Adipose tissue (tissue), 3 donors: Measurements from ENCODE around the gene METTL21A. TPM values are rescaled to one million over a fixed set of nuclear protein-coding genes. Genes with fewer than 3 reads are reported as not detected.
"Not testable (repeated sequence)": the region's sequence is repeated elsewhere in the genome, so short reads cannot be mapped to it uniquely, and the experiment has no call there.

ENCODE experiments used
- H3K27ac ChIP-seq: one replicate; pipeline ENCODE4 v1.5.1; 2013; ENCODE audit warnings: low read depth, low read length
- WGBS, 3 donors: extraction: QIAGEN DNeasy Blood & Tissue Kit; methylation state at CpG; one replicate each; pipeline ENCODE4 v1.1.7; 2013; 5-methylcytosine and 5-hydroxymethylcytosine counted together
- polyA plus RNA-seq, 3 donors: library from polyadenylated mRNA; stranded (reverse); fragments of 200-250 nt; gene quantifications; one replicate each; pipeline ENCODE4 v1.2.3, GENCODE V29; 2013
- donor health status: healthy with polysubstance abuse.
- donor health status: Bipolar disorder and iron deficiency.
- donor health status: healthy.

Gene METTL21A
- 10 to 100 TPM in 2 of 3 donors, 1 to 10 TPM in 1; 6.8 to 19.1 (median 10.9) TPM for polyA plus RNA-seq

GRCh38 chr2:207625014-207625907, at the start of gene METTL21A:
TSS of gene METTL21A (minus strand) at chr2:207625394. CDS start at chr2:207624375, 1,019 bp downstream.
- WGBS, 3 donors = 0 to 1% (median 0%) methylated on average over 76 to 92 of the region's 92 CpGs
- H3K27ac ChIP-seq = peak within 1 kb of the TSS; percentile 84

DNA sequence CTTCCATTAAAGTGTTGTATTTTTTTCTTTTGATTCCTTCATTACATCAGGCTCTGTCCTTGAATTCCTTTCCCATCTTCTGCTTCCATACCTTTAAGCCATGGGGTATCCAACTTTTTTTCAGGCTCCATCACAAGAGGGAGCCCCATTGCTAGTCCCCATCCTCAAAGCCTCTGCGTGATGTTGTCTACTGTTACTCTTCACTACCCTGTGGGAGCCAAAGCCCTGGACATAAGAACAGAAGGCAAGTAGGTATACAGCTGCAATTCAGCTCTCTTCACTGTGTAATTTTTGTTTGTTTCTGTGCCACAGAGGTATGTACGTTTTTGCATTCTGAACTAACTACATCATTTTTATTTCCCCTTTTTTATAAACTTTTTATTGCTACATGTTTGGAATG, 49.6 kb upstream of the METTL21A start:
- WGBS, 3 donors = 62 to 77% (median 71%) methylated on average over 2 of the region's 2 CpGs
- no peak overlapping the region for H3K27ac ChIP-seq

GRCh38 chr2:207674266-207674774, 49.1 kb upstream of the METTL21A start:
- H3K27ac ChIP-seq = no peak overlapping the region

DNA sequence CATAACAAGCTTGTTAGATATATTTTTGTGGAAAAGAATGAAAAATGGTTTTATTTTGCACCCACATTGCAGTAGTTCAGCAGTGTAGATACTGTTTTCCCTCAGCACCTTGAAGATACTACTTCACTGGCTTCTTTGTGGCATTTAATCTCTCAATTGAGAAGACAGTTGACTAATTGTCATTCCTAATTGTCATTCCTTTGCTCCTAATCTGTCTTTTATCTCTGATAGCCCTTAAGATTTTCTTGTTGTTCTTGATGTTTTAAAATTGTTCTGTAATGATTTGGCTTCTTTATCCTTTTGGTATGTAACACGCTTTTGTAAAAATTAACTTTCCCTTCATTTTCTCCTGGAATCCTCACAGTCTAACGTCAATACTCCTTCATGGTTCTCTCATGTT, 48.2 kb upstream of the METTL21A start:
- WGBS, 3 donors = 48 to 91% (median 74%) methylated on average over 2 of the region's 2 CpGs
- no peak overlapping the region for H3K27ac ChIP-seq

- WGBS, 3 donors = 65 to 69% (median 66%) methylated on average over 5 to 6 of the region's 6 CpGs
- H3K27ac ChIP-seq = no peak overlapping the region
Observed at GRCh38 chr2:207670887-207671286, 45.7 kb upstream of the METTL21A start.

DNA sequence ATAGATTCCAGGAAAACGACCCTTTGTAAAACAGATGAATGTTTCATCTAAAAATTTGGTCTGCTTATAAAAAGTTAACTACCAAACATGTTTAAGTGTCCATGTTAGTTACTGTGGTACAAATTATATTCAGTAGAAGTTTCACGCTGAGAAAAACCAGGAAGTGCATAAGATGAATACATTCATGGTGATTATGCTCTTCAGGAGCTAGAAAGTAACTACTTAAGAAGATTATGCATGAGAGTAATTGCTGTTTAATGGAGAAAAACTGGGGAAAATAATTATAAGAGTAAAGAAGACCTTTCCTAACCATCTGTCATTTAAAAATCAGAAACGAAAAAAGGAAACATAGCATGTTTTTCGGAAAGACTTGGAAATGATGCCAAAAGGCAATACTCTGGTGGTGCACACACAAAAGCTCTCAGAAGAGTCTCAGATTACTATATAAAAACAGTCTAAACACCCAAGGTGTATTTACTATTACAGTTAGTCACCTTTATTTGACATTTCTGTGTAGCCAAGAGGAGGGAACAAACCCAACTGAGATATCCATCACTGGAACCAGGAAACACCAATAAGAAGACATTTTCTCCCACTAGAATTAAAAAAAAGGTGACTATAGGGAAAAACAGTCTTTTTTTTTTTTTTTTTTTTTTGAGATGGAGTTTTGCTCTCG, 38.8 kb upstream of the METTL21A start:
- WGBS, 3 donors = 50 to 55% (median 50%) methylated on average over 4 to 5 of the region's 5 CpGs
- H3K27ac ChIP-seq = no peak overlapping the region

- WGBS, 3 donors = 66 to 86% (median 84%) methylated on average over 2 of the region's 2 CpGs
- no peak overlapping the region for H3K27ac ChIP-seq
Observed at GRCh38 chr2:207662203-207662602, 37.0 kb upstream of the METTL21A start.

GRCh38 chr2:207660994-207661393, 35.8 kb upstream of the METTL21A start:
- H3K27ac ChIP-seq = no peak overlapping the region
- 71 to 84% (median 83%) methylated on average over 7 of the region's 7 CpGs for WGBS, 3 donors

DNA sequence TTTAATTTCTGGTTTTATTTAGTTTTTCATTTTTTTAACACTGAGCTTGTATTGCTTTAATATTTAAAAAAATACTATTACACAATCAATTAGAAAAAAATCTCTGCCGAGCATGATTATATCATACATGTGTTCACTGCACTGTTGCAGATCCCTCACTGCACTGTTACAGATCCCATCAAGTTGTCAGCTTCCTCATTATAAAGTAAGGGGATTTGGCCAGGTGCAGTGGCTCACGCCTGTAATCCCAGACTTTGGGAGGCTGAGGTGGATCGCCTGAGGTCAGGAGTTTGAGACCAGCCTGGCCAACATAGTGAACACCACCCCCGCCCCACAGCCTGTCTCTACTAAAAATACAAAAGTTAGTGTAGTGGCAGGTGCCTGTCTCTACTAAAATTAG, 33.0 kb upstream of the METTL21A start:
- WGBS, 3 donors = 76 to 86% (median 77%) methylated on average over 4 of the region's 4 CpGs
- no peak overlapping the region for H3K27ac ChIP-seq

DNA sequence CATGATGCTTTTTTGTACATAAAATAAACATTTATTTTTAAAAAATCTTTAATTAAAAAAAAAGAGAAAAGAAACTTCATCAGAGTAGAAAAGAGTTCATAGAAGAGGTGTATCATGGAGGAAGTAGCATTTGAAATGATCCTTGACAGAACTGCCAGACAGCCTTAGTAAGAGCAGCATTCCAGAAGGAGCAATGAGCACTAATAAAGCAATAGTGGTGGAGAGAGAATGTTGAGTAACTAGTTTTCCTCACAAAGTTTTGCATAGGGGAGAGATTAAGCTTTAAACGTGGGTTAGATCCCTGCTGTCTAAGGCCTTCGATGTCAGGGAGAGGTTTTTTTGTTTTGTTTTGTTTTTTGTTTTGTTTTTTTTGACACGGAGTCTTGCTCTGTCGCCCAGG, 29.8 kb upstream of the METTL21A start:
- 53 to 83% (median 65%) methylated on average over 4 of the region's 4 CpGs for WGBS, 3 donors
- H3K27ac ChIP-seq = no peak overlapping the region

GRCh38 chr2:207646582-207646981, 21.4 kb upstream of the METTL21A start:
- WGBS, 3 donors = 90 to 93% (median 93%) methylated on average over 7 of the region's 7 CpGs
- not testable (repeated sequence) for H3K27ac ChIP-seq

GRCh38 chr2:207643892-207644291, 18.7 kb upstream of the METTL21A start:
- WGBS, 3 donors = 97 to 100% (median 100%) methylated on average over 1 of the region's 1 CpG
- H3K27ac ChIP-seq = no peak overlapping the region

DNA sequence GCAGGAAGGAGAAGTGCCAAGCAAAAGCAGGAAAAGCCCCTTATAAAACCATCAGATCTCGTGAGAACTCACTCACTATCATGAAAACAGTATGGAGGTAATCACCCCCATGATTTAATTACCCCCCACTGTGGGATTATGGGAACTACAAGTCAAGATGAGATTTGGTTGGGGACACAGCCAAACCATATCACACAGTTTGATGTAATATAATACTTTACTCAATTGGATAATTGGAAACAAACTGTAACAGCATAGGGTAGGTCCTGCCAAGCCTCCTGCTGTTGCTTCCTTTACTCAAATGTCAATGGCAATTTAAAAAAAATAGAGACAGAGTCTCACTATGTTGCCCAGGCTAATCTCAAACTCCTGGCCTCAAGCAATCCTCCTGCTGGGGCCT, 15.5 kb upstream of the METTL21A start:
- no peak overlapping the region for H3K27ac ChIP-seq
- 67 to 73% (median 67%) methylated on average over 1 of the region's 1 CpG for WGBS, 3 donors

GRCh38 chr2:207640160-207640559, 15.0 kb upstream of the METTL21A start:
- no peak overlapping the region for H3K27ac ChIP-seq

DNA sequence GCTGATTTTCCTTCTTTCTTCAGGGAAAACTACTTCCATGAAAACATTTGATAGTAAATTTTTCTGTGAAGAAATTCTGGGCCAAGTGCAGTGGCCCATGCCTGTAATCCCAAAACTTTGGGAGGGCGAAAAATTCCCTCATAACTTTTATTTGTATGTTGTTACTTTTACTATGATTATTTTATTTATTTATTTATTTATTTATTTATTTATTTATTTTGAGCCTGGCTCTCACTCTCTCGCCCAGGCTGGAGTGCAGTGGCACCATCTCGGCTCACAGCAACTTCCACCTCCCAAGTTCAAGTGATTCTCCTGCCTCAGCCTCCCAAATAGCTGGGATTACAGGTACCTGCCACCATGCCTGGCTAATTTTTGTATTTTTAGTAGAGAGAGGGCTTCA, 14.1 kb upstream of the METTL21A start:
- 91 to 97% (median 96%) methylated on average over 3 of the region's 3 CpGs for WGBS, 3 donors
- not testable (repeated sequence) for H3K27ac ChIP-seq

DNA sequence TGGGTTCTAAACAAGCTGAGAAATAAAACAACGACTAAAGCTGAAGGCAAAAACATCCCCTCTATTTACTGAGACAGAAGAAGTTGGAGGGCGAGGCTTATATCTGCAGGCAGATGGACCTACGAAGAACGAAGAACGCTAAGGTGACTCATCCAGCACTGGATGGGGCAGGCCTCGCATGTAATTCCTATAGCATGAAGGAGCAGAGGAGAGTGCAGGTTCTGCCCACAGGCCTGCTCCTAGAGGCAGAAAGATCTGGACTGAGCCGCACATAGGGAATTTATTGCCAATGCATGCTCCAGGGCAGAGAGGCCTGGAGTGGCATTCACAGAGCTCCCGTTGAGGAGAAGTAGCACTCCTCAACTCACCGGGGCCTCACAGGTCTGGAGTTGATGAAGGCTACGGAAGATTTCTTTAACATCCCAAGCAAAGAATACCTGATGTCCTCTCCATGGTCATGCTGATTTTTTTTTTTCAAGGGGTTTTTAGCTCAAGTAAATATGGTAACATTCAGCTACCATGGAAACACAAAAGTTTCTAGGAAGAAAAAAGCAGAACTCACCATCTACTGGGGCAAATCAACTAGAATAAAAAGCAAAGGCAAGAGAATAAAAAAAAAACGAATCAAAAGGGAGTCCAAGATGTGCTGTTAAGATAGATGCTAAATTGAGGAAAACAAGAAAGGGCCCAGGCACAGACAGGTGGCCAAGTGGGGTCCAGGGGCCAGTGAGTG, 10.4 kb upstream of the METTL21A start:
- WGBS, 3 donors = 82 to 87% (median 84%) methylated on average over 11 of the region's 11 CpGs
- no peak overlapping the region for H3K27ac ChIP-seq

- 83 to 89% (median 86%) methylated on average over 3 of the region's 3 CpGs for WGBS, 3 donors
- no peak overlapping the region for H3K27ac ChIP-seq
Observed at GRCh38 chr2:207633686-207634085, 8.5 kb upstream of the METTL21A start.

DNA sequence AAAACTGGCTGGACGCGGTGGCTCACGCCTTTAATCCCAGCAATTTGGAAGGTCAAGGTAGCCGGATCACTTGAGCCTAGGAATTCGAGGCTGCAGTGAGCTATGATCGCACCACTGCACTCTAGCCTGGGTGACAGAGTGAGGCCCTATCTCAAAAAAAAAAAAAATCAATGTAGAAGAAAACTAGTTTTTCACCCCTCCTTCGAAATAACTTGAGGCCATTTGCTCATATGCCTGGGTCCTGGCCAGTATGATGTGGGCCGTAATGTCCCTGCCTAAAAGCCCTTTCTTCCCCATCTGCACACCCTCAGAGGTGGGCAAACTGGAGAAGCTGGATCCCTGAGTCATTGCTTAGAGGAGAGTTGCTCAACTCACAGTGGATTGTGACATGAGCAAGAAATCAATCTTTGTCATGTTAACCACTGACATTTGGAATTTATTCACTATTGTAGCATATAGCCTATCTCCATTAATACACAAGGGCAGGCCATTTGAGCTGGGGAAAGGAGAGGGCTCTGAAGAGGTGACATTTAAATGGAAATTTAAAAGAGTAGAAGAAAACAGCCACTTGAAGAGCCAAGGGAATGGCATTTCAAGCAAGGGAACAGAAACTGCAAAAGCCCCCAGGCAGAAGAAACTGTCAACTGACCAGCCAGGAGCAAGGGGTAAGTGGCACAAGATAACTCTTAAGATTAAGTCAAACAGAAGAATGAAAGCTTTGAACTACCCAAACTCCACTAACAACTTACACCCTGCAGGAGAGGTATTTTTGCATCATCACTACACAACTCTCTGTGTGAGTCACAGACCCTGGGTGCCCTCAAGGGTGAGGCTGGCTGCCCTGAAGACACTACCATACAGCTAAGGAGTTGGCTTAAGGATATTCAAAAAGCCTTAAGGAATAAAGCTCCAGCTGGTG, 7.6 kb upstream of the METTL21A start:
- H3K27ac ChIP-seq = no peak overlapping the region
- 83 to 88% (median 85%) methylated on average over 8 of the region's 8 CpGs for WGBS, 3 donors
